HepG2 (cell line): ENCODE data around the gene DCUN1D2. TPM values are rescaled to one million over a fixed set of nuclear protein-coding genes. Genes with fewer than 3 reads are reported as not detected.

Source experiments
- DMAP1 ChIP-seq: IDR thresholded peaks from 2 replicates; pipeline ENCODE4 v1.6.1; 2016
- EP300 ChIP-seq, 3 experiments: sonication (generic) in 1 of 3; formaldehyde crosslinking in 1 of 3; IDR thresholded peaks; 2 replicates each; pipeline versions ENCODE4 v1.5.1 to v1.6.1; 2011 to 2020; ENCODE audit warnings: low read depth in 2 of 3, low read length in 2 of 3, borderline replicate concordance in 1 of 3, improper control_type of control experiment in 1 of 3, mild to moderate bottlenecking in 1 of 3, missing genetic modification reagents in 1 of 3, moderate library complexity in 1 of 3
- ETV6 ChIP-seq: sonication (generic); formaldehyde crosslinking; conservative IDR thresholded peaks from 2 replicates; pipeline ENCODE4 v1.4.0; 2020; ENCODE audit warnings: missing genetic modification reagents
- HNRNPL ChIP-seq: fragments of 200-400 bp; formaldehyde crosslinking; IDR thresholded peaks from 2 replicates; pipeline ENCODE4 v1.6.1; 2017; ENCODE audit warnings: mild to moderate bottlenecking, low read depth, low read length
- MXD4 ChIP-seq: IDR thresholded peaks from 2 replicates; pipeline ENCODE4 v1.6.1; 2016; ENCODE audit warnings: mild to moderate bottlenecking, missing biosample characterization, missing genetic modification reagents
- ONECUT2 ChIP-seq: sonication (generic); formaldehyde crosslinking; IDR thresholded peaks from 2 replicates; pipeline ENCODE4 v1.4.0; 2020; ENCODE audit warnings: missing genetic modification reagents
- SIN3B ChIP-seq: fragments of 150-350 bp; IDR thresholded peaks from 2 replicates; pipeline ENCODE4 v1.6.1; 2014; ENCODE audit warnings: low read length
- SMAD3 ChIP-seq: sonication (generic); formaldehyde crosslinking; IDR thresholded peaks from 2 replicates; pipeline ENCODE4 v1.4.0; 2020; ENCODE audit warnings: missing genetic modification reagents
- SP4 ChIP-seq: sonication (generic); formaldehyde crosslinking; IDR thresholded peaks from 2 replicates; pipeline ENCODE4 v1.8.1; 2023; ENCODE audit warnings: mild to moderate bottlenecking, missing genetic modification reagents
- SP5 ChIP-seq: IDR thresholded peaks from 2 replicates; pipeline ENCODE4 v1.6.1; 2016; ENCODE audit warnings: low read depth, borderline replicate concordance
- TMF1 ChIP-seq: sonication (generic); formaldehyde crosslinking; IDR thresholded peaks from 2 replicates; pipeline ENCODE4 v1.8.1; 2022; ENCODE audit warnings: low read depth, missing genetic modification reagents
- ZBTB8A ChIP-seq: sonication (generic); formaldehyde crosslinking; IDR thresholded peaks from 2 replicates; pipeline ENCODE4 v1.4.0; 2020; ENCODE audit warnings: mild to moderate bottlenecking, low read depth, missing genetic modification reagents, borderline replicate concordance
- ZEB1 ChIP-seq: IDR thresholded peaks from 2 replicates; pipeline ENCODE4 v1.6.1; 2012; ENCODE audit warnings: mild to moderate bottlenecking, low read depth, inconsistent platforms; ENCODE audit not compliant: insufficient replicate concordance
- ZNF205 ChIP-seq: IDR thresholded peaks from 2 replicates; pipeline ENCODE4 v1.6.1; 2018; ENCODE audit warnings: missing biosample characterization, missing genetic modification reagents
- ZNF510 ChIP-seq: sonication (generic); formaldehyde crosslinking; IDR thresholded peaks from 2 replicates; pipeline ENCODE4 v1.4.0; 2020; ENCODE audit warnings: low read depth, mild to moderate bottlenecking, missing genetic modification reagents
- ZNF552 ChIP-seq: sonication (generic); formaldehyde crosslinking; IDR thresholded peaks from 2 replicates; pipeline ENCODE4 v1.9.0; 2022; ENCODE audit warnings: missing genetic modification reagents, mild to moderate bottlenecking, borderline replicate concordance
- ZNF850 ChIP-seq: sonication (generic); formaldehyde crosslinking; conservative IDR thresholded peaks from 2 replicates; pipeline ENCODE4 v1.9.0; 2021; ENCODE audit warnings: mild to moderate bottlenecking, missing genetic modification reagents
- polyA plus RNA-seq, 8 experiments: library from polyadenylated mRNA; depleted of rRNA in 3 of 8; stranded (reverse) in 7 of 8; unstranded in 1 of 8; fragments of >200 nt; fragmentation: Illumina TruSeq in 4 of 8; extraction: Trizol in 4 of 8; gene quantifications; 2 replicates each; pipeline versions ENCODE4 v1.2.1 to v1.2.3, GENCODE V29; 2011 to 2016; ENCODE audit warnings: low read depth in 4 of 8, missing spikeins in 1 of 8, mixed read lengths in 1 of 8; ENCODE audit not compliant: insufficient read depth in 1 of 8
- total RNA-seq, 5 experiments: library from RNA; depleted of rRNA; stranded (reverse); fragments of >200 nt; fragmentation: Illumina TruSeq; extraction: Trizol; gene quantifications; 2 replicates each; pipeline ENCODE4 v1.2.3, GENCODE V29; 2016; ENCODE audit warnings: low read depth in 1 of 5
- TF ChIP-seq, protein P1 (sequence below): IDR thresholded peaks from 2 replicates; pipeline ENCODE4 v1.6.1; 2018; ENCODE audit warnings: missing genetic modification reagents, mild to moderate bottlenecking, missing compliant biosample characterization
- TF ChIP-seq, protein P2 (sequence below): sonication (generic); formaldehyde crosslinking; IDR thresholded peaks from 2 replicates; pipeline ENCODE4 v1.5.1; 2020; ENCODE audit warnings: mild to moderate bottlenecking, missing genetic modification reagents
- TF ChIP-seq, protein P3 (sequence below): sonication (generic); formaldehyde crosslinking; IDR thresholded peaks from 2 replicates; pipeline ENCODE4 v1.5.1; 2020; ENCODE audit warnings: mild to moderate bottlenecking, missing genetic modification reagents, moderate library complexity
- TF ChIP-seq, protein P4 (sequence below): IDR thresholded peaks from 2 replicates; pipeline ENCODE4 v1.6.1; 2012; ENCODE audit warnings: inconsistent platforms

The DCUN1D2 gene
- total and polyA plus RNA-seq, 2 of the 13 experiments (the other 11 are each of a cell fraction or from before 2014, with no cell fraction given): 9.1 to 9.6 TPM

DNA sequence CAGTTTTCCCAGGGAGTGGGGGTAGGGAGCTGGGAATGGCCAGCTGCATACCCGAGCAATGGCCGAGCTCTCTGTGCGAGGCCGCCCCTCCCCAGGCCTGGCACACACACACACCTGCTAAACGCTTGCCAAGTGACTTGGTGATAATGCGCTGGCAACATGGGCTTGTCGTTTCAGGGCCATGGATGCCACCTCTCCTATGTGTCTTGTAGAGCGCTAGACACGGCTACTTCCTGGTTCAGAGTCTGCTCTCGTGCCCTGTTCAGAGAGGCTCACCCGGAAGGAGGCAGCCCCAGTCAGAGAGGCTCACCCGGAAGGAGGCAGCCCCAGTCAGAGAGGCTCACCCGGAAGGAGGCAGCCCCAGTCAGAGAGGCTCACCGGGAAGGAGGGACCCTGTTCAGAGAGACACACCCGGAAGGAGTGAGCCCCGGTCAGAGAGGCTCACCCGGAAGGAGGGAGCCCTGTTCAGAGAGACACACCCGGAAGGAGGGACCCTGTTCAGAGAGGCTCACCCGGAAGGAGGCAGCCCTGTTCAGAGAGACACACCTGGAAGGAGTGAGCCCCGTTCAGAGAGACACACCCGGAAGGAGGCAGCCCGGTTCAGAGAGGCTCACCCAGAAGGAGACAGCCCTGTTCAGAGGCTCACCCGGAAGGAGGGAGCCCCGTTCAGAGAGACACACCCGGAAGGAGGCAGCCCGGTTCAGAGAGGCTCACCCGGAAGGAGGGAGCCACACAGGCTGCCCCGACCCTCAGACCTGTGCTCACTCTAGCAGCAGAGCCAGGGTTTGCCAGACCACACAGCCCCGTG is 41.4 kb downstream of the DCUN1D2 start (continued):
- 0 out of 2 replicates have a peak, but pooled peaks have one; percentile 53 for TF ChIP-seq TMF1 (CRISPR knock-in tag)
- TF ChIP-seq EP300 (IDR thresholded peaks at IDR 0.05; ENCODE audit: low read depth in 2 of 2, low read length in 2 of 2): peak in 1 of 2 experiments; percentile 3; a peak in 2 of 4 replicates
- peak; percentile 24; the same call in 1 of the 2 replicates for TF ChIP-seq EP300 (CRISPR knock-in tag; IDR thresholded peaks at IDR 0.05; ENCODE audit: borderline replicate concordance)
- TF ChIP-seq SP4: peak; percentile 78
- peak; percentile 81 for TF ChIP-seq ZEB1
- TF ChIP-seq, protein P1, sequence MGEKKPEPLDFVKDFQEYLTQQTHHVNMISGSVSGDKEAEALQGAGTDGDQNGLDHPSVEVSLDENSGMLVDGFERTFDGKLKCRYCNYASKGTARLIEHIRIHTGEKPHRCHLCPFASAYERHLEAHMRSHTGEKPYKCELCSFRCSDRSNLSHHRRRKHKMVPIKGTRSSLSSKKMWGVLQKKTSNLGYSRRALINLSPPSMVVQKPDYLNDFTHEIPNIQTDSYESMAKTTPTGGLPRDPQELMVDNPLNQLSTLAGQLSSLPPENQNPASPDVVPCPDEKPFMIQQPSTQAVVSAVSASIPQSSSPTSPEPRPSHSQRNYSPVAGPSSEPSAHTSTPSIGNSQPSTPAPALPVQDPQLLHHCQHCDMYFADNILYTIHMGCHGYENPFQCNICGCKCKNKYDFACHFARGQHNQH: peak; percentile 60; the same call in 1 of the 2 replicates
- no peak for TF ChIP-seq ZNF850
- TF ChIP-seq ZNF205 (CRISPR knock-in tag): no peak
- TF ChIP-seq ZNF510: 0 out of 2 replicates have a peak, but pooled peaks have one; percentile 66
- TF ChIP-seq SIN3B: peak; percentile 62; the same call in 1 of the 2 replicates
- TF ChIP-seq ETV6 (CRISPR knock-in tag): peak; percentile 99
- peak; percentile 37; the same call in 1 of the 2 replicates for TF ChIP-seq DMAP1
- TF ChIP-seq SP5 (CRISPR knock-in tag): no peak
- TF ChIP-seq MXD4 (CRISPR knock-in tag): peak; percentile 10; the same call in 1 of the 2 replicates
- TF ChIP-seq ZBTB8A (CRISPR knock-in tag): no peak
- no peak for TF ChIP-seq ONECUT2 (CRISPR knock-in tag)
- no peak for TF ChIP-seq ZNF552
- TF ChIP-seq, protein P2, sequence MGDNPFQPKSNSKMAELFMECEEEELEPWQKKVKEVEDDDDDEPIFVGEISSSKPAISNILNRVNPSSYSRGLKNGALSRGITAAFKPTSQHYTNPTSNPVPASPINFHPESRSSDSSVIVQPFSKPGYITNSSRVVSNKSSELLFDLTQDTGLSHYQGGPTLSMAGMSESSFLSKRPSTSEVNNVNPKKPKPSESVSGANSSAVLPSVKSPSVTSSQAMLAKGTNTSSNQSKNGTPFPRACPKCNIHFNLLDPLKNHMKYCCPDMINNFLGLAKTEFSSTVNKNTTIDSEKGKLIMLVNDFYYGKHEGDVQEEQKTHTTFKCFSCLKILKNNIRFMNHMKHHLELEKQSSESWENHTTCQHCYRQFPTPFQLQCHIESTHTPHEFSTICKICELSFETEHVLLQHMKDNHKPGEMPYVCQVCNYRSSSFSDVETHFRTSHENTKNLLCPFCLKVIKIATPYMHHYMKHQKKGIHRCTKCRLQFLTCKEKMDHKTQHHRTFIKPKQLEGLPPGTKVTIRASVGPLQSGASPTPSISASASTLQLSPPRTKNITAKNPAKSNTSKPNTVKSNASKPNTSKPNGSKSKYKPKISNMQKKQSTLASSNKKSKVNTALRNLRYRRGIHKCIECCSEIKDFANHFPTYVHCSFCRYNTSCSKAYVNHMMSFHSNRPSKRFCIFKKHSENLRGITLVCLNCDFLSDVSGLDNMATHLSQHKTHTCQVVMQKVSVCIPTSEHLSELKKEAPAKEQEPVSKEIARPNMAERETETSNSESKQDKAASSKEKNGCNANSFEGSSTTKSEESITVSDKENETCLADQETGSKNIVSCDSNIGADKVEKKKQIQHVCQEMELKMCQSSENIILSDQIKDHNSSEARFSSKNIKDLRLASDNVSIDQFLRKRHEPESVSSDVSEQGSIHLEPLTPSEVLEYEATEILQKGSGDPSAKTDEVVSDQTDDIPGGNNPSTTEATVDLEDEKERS (CRISPR knock-in tag): peak; percentile 96; the same call in 1 of the 2 replicates
- TF ChIP-seq, protein P3, sequence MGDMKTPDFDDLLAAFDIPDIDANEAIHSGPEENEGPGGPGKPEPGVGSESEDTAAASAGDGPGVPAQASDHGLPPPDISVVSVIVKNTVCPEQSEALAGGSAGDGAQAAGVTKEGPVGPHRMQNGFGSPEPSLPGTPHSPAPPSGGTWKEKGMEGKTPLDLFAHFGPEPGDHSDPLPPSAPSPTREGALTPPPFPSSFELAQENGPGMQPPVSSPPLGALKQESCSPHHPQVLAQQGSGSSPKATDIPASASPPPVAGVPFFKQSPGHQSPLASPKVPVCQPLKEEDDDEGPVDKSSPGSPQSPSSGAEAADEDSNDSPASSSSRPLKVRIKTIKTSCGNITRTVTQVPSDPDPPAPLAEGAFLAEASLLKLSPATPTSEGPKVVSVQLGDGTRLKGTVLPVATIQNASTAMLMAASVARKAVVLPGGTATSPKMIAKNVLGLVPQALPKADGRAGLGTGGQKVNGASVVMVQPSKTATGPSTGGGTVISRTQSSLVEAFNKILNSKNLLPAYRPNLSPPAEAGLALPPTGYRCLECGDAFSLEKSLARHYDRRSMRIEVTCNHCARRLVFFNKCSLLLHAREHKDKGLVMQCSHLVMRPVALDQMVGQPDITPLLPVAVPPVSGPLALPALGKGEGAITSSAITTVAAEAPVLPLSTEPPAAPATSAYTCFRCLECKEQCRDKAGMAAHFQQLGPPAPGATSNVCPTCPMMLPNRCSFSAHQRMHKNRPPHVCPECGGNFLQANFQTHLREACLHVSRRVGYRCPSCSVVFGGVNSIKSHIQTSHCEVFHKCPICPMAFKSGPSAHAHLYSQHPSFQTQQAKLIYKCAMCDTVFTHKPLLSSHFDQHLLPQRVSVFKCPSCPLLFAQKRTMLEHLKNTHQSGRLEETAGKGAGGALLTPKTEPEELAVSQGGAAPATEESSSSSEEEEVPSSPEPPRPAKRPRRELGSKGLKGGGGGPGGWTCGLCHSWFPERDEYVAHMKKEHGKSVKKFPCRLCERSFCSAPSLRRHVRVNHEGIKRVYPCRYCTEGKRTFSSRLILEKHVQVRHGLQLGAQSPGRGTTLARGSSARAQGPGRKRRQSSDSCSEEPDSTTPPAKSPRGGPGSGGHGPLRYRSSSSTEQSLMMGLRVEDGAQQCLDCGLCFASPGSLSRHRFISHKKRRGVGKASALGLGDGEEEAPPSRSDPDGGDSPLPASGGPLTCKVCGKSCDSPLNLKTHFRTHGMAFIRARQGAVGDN: peak; percentile 93
- TF ChIP-seq SMAD3 (CRISPR knock-in tag): no peak
- TF ChIP-seq, protein P4, sequence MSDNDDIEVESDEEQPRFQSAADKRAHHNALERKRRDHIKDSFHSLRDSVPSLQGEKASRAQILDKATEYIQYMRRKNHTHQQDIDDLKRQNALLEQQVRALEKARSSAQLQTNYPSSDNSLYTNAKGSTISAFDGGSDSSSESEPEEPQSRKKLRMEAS: peak; percentile 58; the same call in 1 of the 2 replicates
- TF ChIP-seq HNRNPL: peak; percentile 68
